Activated T-helper 1 cell treated with Interleukin-2 at 50 U/mL for 16 hours (primary cell): ENCODE results near the gene CHD1L.
"Not testable (repeated sequence)": the region's sequence is repeated elsewhere in the genome, so short reads cannot be mapped to it uniquely, and the experiment has no call there.

Source experiments
- DNase-seq: peaks from one replicate; pipeline ENCODE4 v3.0.0-alpha.2; 2020; ENCODE audit warnings: low read depth

The CHD1L gene

GRCh38 chr1:147270721-147271120 lies 28.2 kb downstream of the CHD1L start:
- DNase-seq: no peak

GRCh38 chr1:147272042-147272441 lies 29.6 kb downstream of the CHD1L start:
- DNase-seq: no peak

GRCh38 chr1:147273409-147274336 lies 31.2 kb downstream of the CHD1L start:
- no peak for DNase-seq

GRCh38 chr1:147281950-147282349 lies 39.5 kb downstream of the CHD1L start:
- DNase-seq: no peak

GRCh38 chr1:147283011-147283410 lies 40.5 kb downstream of the CHD1L start:
- no peak for DNase-seq

DNA sequence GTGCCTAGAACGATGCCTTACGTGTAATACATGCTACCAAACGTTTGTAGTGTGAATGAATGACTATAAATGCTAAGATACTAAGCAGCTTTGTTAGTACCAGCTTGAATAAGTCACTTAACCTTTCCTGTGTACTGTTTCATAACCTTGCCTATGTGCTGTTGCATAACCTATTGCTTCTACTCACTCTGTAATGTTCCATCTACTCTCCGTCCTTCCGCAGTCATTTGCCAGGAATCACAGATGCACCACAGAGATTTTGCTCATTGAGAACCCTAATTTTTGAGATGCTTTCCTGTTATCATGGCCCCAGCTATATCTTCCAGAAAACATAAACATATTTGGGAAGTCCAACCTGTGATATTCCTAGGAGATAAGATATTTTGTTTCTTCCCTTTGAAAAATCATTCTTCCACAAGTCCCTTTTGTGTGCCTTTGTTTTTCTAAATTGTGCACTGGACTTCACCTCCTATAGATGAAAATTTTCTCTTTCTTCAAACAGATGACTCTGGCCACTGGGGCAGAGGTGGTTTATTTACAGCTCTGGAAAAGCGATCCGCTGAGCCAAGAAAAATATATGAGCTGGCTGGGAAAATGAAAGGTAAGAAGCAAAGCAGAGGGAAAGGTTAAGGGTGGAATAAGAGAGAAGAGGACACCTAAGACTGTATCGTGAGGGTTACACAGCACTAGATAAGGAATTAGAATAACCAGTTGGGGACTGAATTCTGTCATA lies 44.8 kb downstream of the CHD1L start:
- no peak for DNase-seq

DNA sequence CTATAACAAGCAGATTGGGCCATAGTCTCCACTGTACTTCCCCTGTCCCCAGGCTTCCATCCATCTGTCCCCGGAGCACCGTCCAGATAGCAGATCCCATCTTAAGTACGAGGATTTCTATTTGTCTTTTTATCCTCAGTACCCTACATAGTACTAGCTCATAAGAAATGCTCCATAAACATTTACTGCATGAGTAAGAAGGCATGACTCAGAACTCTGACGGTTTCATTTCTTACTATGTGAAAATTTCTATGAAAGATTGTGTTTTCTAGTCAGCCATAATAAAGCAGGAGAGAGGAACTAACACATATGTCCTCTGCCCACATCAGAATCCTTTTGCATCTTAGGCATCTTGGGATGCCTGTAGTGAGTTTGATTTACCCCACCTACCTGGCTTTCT lies 49.5 kb downstream of the CHD1L start:
- no peak for DNase-seq

DNA sequence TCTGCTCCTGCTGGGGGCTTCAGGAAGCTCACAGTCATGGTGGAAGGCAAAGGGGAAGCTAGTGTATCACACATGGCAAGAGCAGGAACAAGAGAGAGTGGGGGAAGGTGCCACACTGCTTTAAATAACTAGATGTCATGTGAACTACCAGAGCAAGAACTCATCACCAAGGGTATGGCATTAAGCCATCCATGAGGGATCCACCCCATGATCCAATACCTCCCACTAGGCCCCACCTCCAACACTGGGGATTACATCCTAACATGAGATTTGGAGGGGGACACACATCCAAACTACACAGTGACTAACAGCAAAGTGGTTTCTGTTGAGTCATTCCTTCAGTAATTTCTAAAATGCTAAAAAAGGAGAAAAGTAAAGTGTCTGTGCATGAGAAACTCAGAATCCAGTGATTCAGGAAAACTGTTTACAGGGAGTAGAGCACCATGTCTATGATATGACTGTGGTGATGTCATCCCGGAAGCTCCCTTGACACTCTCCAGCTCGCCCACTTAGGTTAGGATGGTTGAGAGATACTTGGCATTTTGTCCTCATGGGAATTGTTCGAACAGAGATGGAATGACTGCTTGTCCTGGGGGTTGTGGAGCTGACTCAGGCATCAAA lies 50.3 kb downstream of the CHD1L start:
- no peak for DNase-seq

DNA sequence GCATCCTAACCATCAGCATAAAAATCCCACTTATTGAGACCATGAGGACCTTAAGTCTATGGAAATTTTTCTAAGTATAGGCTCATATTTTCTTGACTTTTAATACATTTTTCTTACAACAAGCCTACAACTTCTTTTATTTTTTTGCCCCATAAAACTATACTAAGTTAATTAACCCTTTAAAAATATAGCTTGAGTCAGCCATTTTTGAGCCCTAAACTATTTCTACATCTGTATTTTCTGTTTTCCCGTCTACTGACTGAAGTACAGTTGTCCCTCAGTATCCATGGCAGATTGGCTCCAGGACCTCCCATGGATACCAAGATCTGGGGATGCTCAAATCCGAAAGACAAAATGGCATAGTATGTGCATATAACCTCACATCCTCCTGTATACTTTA lies 55.0 kb downstream of the CHD1L start:
- no peak for DNase-seq

GRCh38 chr1:147305803-147306202 lies 63.3 kb downstream of the CHD1L start:
- DNase-seq: not testable (repeated sequence)

GRCh38 chr1:147316968-147317367 lies 74.5 kb downstream of the CHD1L start:
- DNase-seq: no peak

DNA sequence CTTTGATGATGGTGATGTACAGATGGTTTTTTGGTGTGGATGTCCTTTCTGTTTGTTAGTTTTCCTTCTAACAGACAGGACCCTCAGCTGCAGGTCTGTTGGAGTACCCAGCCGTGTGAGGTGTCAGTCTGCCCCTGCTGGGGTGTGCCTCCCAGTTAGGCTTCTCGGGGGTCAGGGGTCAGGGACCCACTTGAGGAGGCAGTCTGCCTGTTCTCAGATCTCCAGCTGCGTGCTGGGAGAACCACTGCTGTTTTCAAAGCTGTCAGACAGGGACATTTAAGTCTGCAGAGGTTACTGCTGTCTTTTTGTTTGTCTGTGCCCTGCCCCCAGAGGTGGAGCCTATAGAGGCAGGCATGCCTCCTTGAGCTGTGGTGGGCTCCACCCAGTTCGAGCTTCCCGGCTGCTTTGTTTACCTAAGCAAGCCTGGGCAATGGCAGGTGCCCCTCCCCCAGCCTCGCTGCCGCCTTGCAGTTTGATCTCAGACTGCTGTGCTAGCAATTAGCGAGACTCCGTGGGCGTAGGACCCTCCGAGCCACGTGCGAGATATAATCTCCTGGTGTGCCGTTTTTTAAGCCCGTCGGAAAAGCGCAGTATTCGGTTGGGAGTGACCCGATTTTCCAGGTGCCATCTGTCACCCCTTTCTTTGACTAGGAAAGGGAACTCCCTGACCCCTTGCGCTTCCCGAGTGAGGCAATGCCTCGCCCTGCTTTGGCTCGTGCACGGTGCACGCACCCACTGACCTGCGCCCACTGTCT lies 84.6 kb downstream of the CHD1L start:
- DNase-seq: not testable (repeated sequence)

DNA sequence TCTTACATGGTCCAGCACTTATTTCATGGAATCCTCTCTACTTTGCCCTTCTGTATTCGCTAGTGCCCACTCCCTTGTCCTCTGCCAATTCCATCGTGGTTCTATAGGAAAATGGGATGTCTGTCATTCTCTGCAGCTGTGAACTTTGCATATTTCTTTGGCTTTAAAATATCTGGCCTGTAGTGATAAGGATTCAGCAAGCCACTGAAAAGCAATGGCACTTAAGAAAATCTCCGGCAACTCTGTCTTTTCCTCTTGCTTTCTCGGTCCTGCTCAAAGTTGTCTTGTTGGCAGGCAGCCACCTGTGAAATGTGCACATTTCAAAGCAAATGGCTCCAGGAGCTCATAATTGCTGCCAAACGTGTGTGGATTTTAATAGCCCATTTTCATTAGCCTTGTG lies 91.8 kb downstream of the CHD1L start:
- no peak for DNase-seq

DNA sequence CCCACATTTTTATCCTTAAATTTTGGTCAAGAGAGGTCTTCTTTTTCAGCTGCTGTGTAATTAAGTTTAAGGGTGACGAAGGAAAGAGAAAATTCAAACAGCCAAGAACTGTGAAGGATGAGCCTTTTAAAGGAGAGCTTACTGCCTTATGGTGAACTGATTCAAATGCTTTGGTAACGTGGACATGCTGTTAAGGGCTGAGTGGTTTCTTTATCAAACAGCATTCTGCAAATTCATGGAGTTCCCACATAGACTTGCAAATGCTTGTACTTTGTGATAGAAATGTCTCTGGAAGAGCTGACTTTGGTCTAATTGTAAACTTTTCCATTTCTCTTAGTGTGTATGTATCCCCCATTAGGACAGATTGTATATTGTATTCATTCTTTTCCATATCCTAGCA lies 93.8 kb downstream of the CHD1L start:
- DNase-seq: no peak

DNA sequence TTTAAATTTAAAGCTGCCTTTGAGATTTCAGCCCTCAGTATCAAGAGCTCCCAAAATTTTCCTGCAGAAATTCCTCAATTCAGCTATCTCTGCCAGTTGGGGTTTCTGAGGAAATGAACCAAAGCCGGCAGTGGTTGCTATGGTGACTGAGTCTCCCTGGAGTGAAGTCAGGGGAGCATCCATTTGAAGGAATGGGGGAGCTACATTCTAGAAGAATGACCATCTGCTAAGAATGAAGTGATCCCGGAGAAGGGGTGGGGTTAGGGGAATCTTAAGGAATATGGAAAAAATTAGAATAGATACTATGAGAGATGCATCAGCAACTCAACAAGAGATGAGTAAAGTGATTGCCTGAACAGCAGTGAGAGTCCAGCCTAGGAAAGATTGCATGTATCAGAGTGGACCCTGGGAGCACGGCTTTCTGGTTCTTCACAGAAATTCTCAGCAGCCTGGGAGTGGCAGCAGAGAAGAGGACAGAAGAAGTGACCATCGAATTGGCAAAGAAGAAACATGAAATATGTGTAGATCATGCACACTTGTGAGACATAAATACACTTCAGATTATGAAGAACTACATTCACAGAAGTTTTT lies 94.7 kb downstream of the CHD1L start:
- DNase-seq: no peak

DNA sequence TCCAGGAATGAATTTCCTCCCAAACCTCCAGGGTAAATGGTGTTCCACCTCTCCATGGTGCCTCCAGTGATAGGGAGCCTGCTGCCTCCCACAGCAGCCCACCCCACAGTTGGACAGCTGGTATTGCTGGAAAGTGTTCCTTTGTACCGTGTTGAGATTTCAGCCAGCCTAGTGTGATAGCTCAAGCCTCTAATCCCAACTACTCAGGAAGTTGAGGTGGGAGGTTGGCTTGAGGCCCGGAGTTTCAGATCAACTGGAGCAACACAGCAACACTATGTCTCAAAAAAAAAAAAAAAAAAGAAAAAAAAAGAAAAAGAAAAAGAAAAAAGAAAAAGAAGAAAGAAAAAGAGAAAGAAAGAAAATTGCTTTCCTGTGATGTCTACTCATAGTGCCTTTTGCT lies 96.1 kb downstream of the CHD1L start:
- no peak for DNase-seq

GRCh38 chr1:147341246-147341645 lies 98.8 kb downstream of the CHD1L start:
- no peak for DNase-seq
